CD4-positive, CD25-positive, alpha-beta regulatory T cell (primary cell): Measurements from ENCODE around the gene RGMA. TPM values are rescaled to one million over a fixed set of nuclear protein-coding genes. Genes with fewer than 3 reads are reported as not detected.

Source experiments
- ATAC-seq, 2 donors: fragments of 150-1000 bp; cut with Tn5 transposase; one replicate each; pipeline ENCODE4 v1.10.0; 2021; ENCODE audit warnings: low read depth in 2 of 2, moderate number of reproducible peaks in 2 of 2, moderate library complexity in 1 of 2
- DNase-seq, 3 donors: peaks; one replicate each; pipeline versions ENCODE4 v3.0.0 to v3.0.0-alpha.2; 2012 to 2022; ENCODE audit warnings: mixed read lengths in 1 of 3
- H3K27ac ChIP-seq: one replicate; pipeline ENCODE4 v1.7.0; 2013; ENCODE audit warnings: mild to moderate bottlenecking, low read length; ENCODE audit not compliant: insufficient read depth, poor library complexity, severe bottlenecking
- H3K27me3 ChIP-seq: one replicate; pipeline ENCODE4 v1.7.0; 2013; ENCODE audit warnings: low read length; ENCODE audit not compliant: control insufficient read depth, insufficient read depth
- H3K36me3 ChIP-seq: one replicate; pipeline ENCODE4 v1.7.0; 2013; ENCODE audit warnings: mild to moderate bottlenecking, low read length, moderate library complexity; ENCODE audit not compliant: control insufficient read depth, insufficient read depth
- H3K4me1 ChIP-seq: 2 replicates; pipeline ENCODE4 v1.7.0; 2013; ENCODE audit warnings: mild to moderate bottlenecking, low read length; ENCODE audit not compliant: insufficient read depth, control insufficient read depth, poor library complexity, severe bottlenecking
- H3K4me3 ChIP-seq: one replicate; pipeline ENCODE4 v1.7.0; 2013; ENCODE audit warnings: low read depth, mild to moderate bottlenecking, low read length, moderate library complexity
- H3K9me3 ChIP-seq, 2 experiments: 1 replicate in 1 of 2; 2 replicates in 1 of 2; pipeline ENCODE4 v1.7.0; 2013; ENCODE audit warnings: low read length in 2 of 2, mild to moderate bottlenecking in 1 of 2, moderate library complexity in 1 of 2; ENCODE audit not compliant: control insufficient read depth in 2 of 2
- H3K27ac Mint-ChIP-seq, 3 donors: one replicate each; pipeline ENCODE4 v1.8.0; 2020 to 2022; ENCODE audit warnings: mild to moderate bottlenecking in 3 of 3, mixed read lengths in 3 of 3, moderate library complexity in 2 of 3
- H3K27me3 Mint-ChIP-seq: one replicate; pipeline ENCODE4 v1.8.0; 2022; ENCODE audit warnings: mild to moderate bottlenecking, mixed read lengths
- H3K36me3 Mint-ChIP-seq: one replicate; pipeline ENCODE4 v1.8.0; 2020; ENCODE audit warnings: mixed read lengths
- H3K4me1 Mint-ChIP-seq, 4 donors: one replicate each; pipeline ENCODE4 v1.8.0; 2020 to 2022; ENCODE audit warnings: mixed read lengths in 4 of 4, mild to moderate bottlenecking in 1 of 4
- H3K4me3 Mint-ChIP-seq, 4 donors: one replicate each; pipeline ENCODE4 v1.8.0; 2020 to 2022; ENCODE audit warnings: mild to moderate bottlenecking in 4 of 4, mixed read lengths in 4 of 4, moderate library complexity in 3 of 4
- H3K9me3 Mint-ChIP-seq, 7 donors: one replicate each; pipeline ENCODE4 v1.8.0; 2020 to 2022; ENCODE audit warnings: mixed read lengths in 7 of 7, mild to moderate bottlenecking in 3 of 7, moderate library complexity in 2 of 7
- polyA plus RNA-seq, 4 donors: library from polyadenylated mRNA; unstranded; fragments of 300-500 nt; fragmentation: Illumina TruSeq; gene quantifications; one replicate each; pipeline ENCODE4 v1.2.3, GENCODE V29; 2021
- total RNA-seq: library from RNA; stranded (reverse); gene quantifications from one replicate; pipeline ENCODE4 v1.2.3, GENCODE V29; 2022

Gene RGMA
- total and polyA plus RNA-seq, 5 donors from 2014 or later = 0.49 TPM; not detected in 4

- H3K36me3 Mint-ChIP-seq = no peaks in the 10 kb centered on the region
- no peak overlapping the region for H3K4me3 Mint-ChIP-seq
- no peak for DNase-seq
- no peak overlapping the region for H3K27ac ChIP-seq
- H3K27ac Mint-ChIP-seq = no peak overlapping the region
- no peaks in the 10 kb centered on the region for H3K9me3 ChIP-seq
- no peaks in the 10 kb centered on the region for H3K4me1 ChIP-seq
- no peaks in the 10 kb centered on the region for H3K4me1 Mint-ChIP-seq
- no peaks in the 10 kb centered on the region for H3K9me3 Mint-ChIP-seq
- H3K27me3 Mint-ChIP-seq = no peaks in the 10 kb centered on the region
- H3K36me3 ChIP-seq = no peaks in the 10 kb centered on the region
- no peak for ATAC-seq
- no peak overlapping the region for H3K4me3 ChIP-seq
- H3K27me3 ChIP-seq = no peaks in the 10 kb centered on the region
Observed at GRCh38 chr15:93126599-93126998, 37.6 kb upstream of the RGMA start.

GRCh38 chr15:93126148-93126547 lies 37.1 kb upstream of the RGMA start:
- Mint-ChIP-seq H3K4me1 (no peaks in the 10 kb centered on the region), H3K36me3 (no peaks in the 10 kb centered on the region), H3K9me3 (no peaks in the 10 kb centered on the region), H3K27me3 (no peaks in the 10 kb centered on the region), H3K27ac (no peak overlapping the region), H3K4me3 (no peak overlapping the region)
- Histone ChIP-seq H3K4me1 (no peaks in the 10 kb centered on the region), H3K27ac (no peak overlapping the region), H3K36me3 (no peaks in the 10 kb centered on the region), H3K27me3 (no peaks in the 10 kb centered on the region), H3K4me3 (no peak overlapping the region), H3K9me3 (no peaks in the 10 kb centered on the region)
- ATAC-seq (no peak), DNase-seq (no peak)

- peaks cover 0 to 2% (median 0%) of the 10 kb centered on the region in 4 donors for H3K4me1 Mint-ChIP-seq
- H3K4me3 ChIP-seq = no peak overlapping the region
- peaks cover 3% of the 10 kb centered on the region for H3K27me3 Mint-ChIP-seq
- no peaks in the 10 kb centered on the region for H3K9me3 ChIP-seq
- H3K9me3 Mint-ChIP-seq = no peaks in the 10 kb centered on the region
- ATAC-seq = no peak
- H3K27ac Mint-ChIP-seq = no peak overlapping the region
- H3K27ac ChIP-seq = no peak overlapping the region
- no peaks in the 10 kb centered on the region for H3K4me1 ChIP-seq
- H3K27me3 ChIP-seq = no peaks in the 10 kb centered on the region
- H3K36me3 Mint-ChIP-seq = no peaks in the 10 kb centered on the region
- H3K36me3 ChIP-seq = no peaks in the 10 kb centered on the region
- DNase-seq = no peak
- H3K4me3 Mint-ChIP-seq = no peak overlapping the region
Observed at GRCh38 chr15:93124126-93124525, 35.1 kb upstream of the RGMA start.

GRCh38 chr15:93121973-93122910 lies 33.2 kb upstream of the RGMA start:
- Mint-ChIP-seq H3K27ac (no peak overlapping the region), H3K36me3 (no peaks in the 10 kb centered on the region), H3K27me3 (peaks cover 10% of the 10 kb centered on the region), H3K4me3 (no peak overlapping the region), H3K9me3 (no peaks in the 10 kb centered on the region), H3K4me1 (peaks cover 0 to 7% (median 0%) of the 10 kb centered on the region in 4 donors)
- Histone ChIP-seq H3K27ac (no peak overlapping the region), H3K36me3 (no peaks in the 10 kb centered on the region), H3K27me3 (no peaks in the 10 kb centered on the region), H3K9me3 (no peaks in the 10 kb centered on the region), H3K4me3 (no peak overlapping the region), H3K4me1 (no peaks in the 10 kb centered on the region)
- DNase-seq (no peak), ATAC-seq (no peak)

GRCh38 chr15:93121107-93121506 lies 32.1 kb upstream of the RGMA start:
- H3K27ac ChIP-seq = no peak overlapping the region
- no peak overlapping the region for H3K4me3 Mint-ChIP-seq
- H3K4me3 ChIP-seq = no peak overlapping the region
- peaks cover 0 to 11% (median 0%) of the 10 kb centered on the region in 4 donors for H3K4me1 Mint-ChIP-seq
- no peak overlapping the region for H3K27ac Mint-ChIP-seq
- ATAC-seq (no peak), DNase-seq (no peak)
- peaks cover 17% of the 10 kb centered on the region for H3K27me3 Mint-ChIP-seq
- no peaks in the 10 kb centered on the region for H3K9me3 ChIP-seq
- H3K27me3 ChIP-seq = no peaks in the 10 kb centered on the region
- no peaks in the 10 kb centered on the region for H3K36me3 ChIP-seq
- no peaks in the 10 kb centered on the region for H3K4me1 ChIP-seq
- H3K36me3 Mint-ChIP-seq = no peaks in the 10 kb centered on the region
- H3K9me3 Mint-ChIP-seq = no peaks in the 10 kb centered on the region

GRCh38 chr15:93118904-93119303 lies 29.9 kb upstream of the RGMA start:
- Mint-ChIP-seq H3K27me3 (peaks cover 26% of the 10 kb centered on the region), H3K4me3 (no peak overlapping the region), H3K36me3 (no peaks in the 10 kb centered on the region), H3K27ac (no peak overlapping the region), H3K4me1 (peaks cover 0 to 11% (median 0%) of the 10 kb centered on the region in 4 donors), H3K9me3 (peaks cover 0 to 1% (median 0%) of the 10 kb centered on the region in 7 donors)
- Histone ChIP-seq H3K36me3 (no peaks in the 10 kb centered on the region), H3K4me3 (no peak overlapping the region), H3K27ac (no peak overlapping the region), H3K4me1 (no peaks in the 10 kb centered on the region), H3K27me3 (no peaks in the 10 kb centered on the region), H3K9me3 (no peaks in the 10 kb centered on the region)
- ATAC-seq = no peak
- peak in 1 of 3 donors; percentile 50 for DNase-seq

- H3K4me3 Mint-ChIP-seq = no peak overlapping the region
- peaks cover 48% of the 10 kb centered on the region for H3K27me3 Mint-ChIP-seq
- H3K27ac Mint-ChIP-seq = no peak overlapping the region
Observed at GRCh38 chr15:93111451-93111850, 22.4 kb upstream of the RGMA start.

More at GRCh38 chr15:93111451-93111850, 22.4 kb upstream of the RGMA start:
- H3K36me3 ChIP-seq = no peaks in the 10 kb centered on the region
- ATAC-seq = no peak
- Mint-ChIP-seq H3K36me3 (peaks cover 6% of the 10 kb centered on the region), H3K9me3 (peaks cover 0 to 2% (median 0%) of the 10 kb centered on the region in 7 donors), H3K4me1 (peaks cover 0 to 3% (median 0%) of the 10 kb centered on the region in 4 donors)
- H3K27me3 ChIP-seq = peaks cover 17% of the 10 kb centered on the region
- DNase-seq = no peak
- H3K9me3 ChIP-seq = no peaks in the 10 kb centered on the region
- no peak overlapping the region for H3K27ac ChIP-seq
- no peaks in the 10 kb centered on the region for H3K4me1 ChIP-seq
- no peak overlapping the region for H3K4me3 ChIP-seq
